Left renal cortex interstitium (tissue), 4 donors: Measurements from ENCODE around the gene GRIFIN. TPM values are rescaled to one million over a fixed set of nuclear protein-coding genes. Genes with fewer than 3 reads are reported as not detected.

Experiments used
- DNase-seq, 4 donors: peaks; one replicate each; pipeline ENCODE4 v3.0.0-alpha.2; 2013; ENCODE audit warnings: low read depth in 4 of 4, low spot score in 2 of 4, missing footprints in 1 of 4
- polyA plus RNA-seq, 4 donors: library from polyadenylated mRNA; unstranded; fragments of 120-200 nt; gene quantifications; one replicate each; pipeline ENCODE4 v1.2.1, GENCODE V29; 2013; ENCODE audit not compliant: insufficient read length in 4 of 4

The GRIFIN gene
- polyA plus RNA-seq, 4 donors = 0.31 to 0.32 TPM; not detected in 2

- no peak for DNase-seq
These were observed 38.6 kb downstream of the GRIFIN start for GRCh38 chr7:2437537-2438148.

- no peak for DNase-seq
These were observed 39.1 kb downstream of the GRIFIN start for GRCh38 chr7:2437136-2437535.

GRCh38 chr7:2436341-2437104, 39.7 kb downstream of the GRIFIN start:
- no peak for DNase-seq

GRCh38 chr7:2435146-2435545, 41.1 kb downstream of the GRIFIN start:
- no peak for DNase-seq

GRCh38 chr7:2433713-2434550, 42.3 kb downstream of the GRIFIN start:
- no peak for DNase-seq

GRCh38 chr7:2432910-2433712, 43.1 kb downstream of the GRIFIN start:
- DNase-seq = no peak

- no peak for DNase-seq
These were observed 44.8 kb downstream of the GRIFIN start for GRCh38 chr7:2431260-2431867.

GRCh38 chr7:2425749-2426148, 50.4 kb downstream of the GRIFIN start:
- DNase-seq = no peak

Other genes with a start within 250 kb of the GRIFIN start
- 10 to 100 TPM; 23.4 to 29.0 (median 25.7) TPM for gene MAD1L1, start 243.5 kb downstream of the GRIFIN start, polyA plus RNA-seq
- 10 to 100 TPM; 34.4 to 40.1 (median 37.4) TPM for gene MRM2, start 234.2 kb downstream of the GRIFIN start, polyA plus RNA-seq
- 10 to 100 TPM; 20.1 to 30.2 (median 22.8) TPM for gene NUDT1, start 234.2 kb downstream of the GRIFIN start, polyA plus RNA-seq
- gene SNX8, start 162.0 kb downstream of the GRIFIN start, polyA plus RNA-seq = 10 to 100 TPM; 33.0 to 38.1 (median 35.9) TPM
- 100 to 1,000 TPM; 136 to 174 (median 148) TPM for gene EIF3B, start 121.6 kb downstream of the GRIFIN start, polyA plus RNA-seq
- 10 to 100 TPM in 3 of 4 donors, 1 to 10 TPM in 1; 9.5 to 16.7 (median 13.5) TPM for gene CHST12, start 72.8 kb downstream of the GRIFIN start, polyA plus RNA-seq
- 10 to 100 TPM; 27.0 to 44.4 (median 38.0) TPM for gene LFNG, start 43.4 kb upstream of the GRIFIN start, polyA plus RNA-seq
- gene BRAT1, start 79.1 kb upstream of the GRIFIN start, polyA plus RNA-seq = 10 to 100 TPM; 22.8 to 44.1 (median 36.6) TPM
- 10 to 100 TPM; 20.2 to 30.3 (median 22.2) TPM for gene IQCE, start 82.6 kb upstream of the GRIFIN start, polyA plus RNA-seq
- gene TTYH3, start 155.6 kb upstream of the GRIFIN start, polyA plus RNA-seq = 100 to 1,000 TPM in 3 of 4 donors, 10 to 100 TPM in 1; 74.6 to 151 (median 127) TPM
- gene AMZ1, start 211.8 kb upstream of the GRIFIN start, polyA plus RNA-seq = under 1 TPM; 0.11 to 0.59 (median 0.22) TPM